Muscle of back (tissue), 11 donors: ENCODE measurements around the gene HTT. TPM values are rescaled to one million over a fixed set of nuclear protein-coding genes. Genes with fewer than 3 reads are reported as not detected.
A peak's percentile ranks its signal among the peaks of the same experiment; 100 is the strongest.

Experiments
- DNase-seq, 3 donors: peaks; one replicate each; pipeline versions ENCODE4 v3.0.0 to v3.0.0-alpha.2; 2013
- polyA plus RNA-seq, 10 donors: library from polyadenylated mRNA; unstranded; fragments of 120-200 nt; gene quantifications; one replicate each; pipeline ENCODE4 v1.2.1, GENCODE V29; 2013; ENCODE audit not compliant: insufficient read length in 10 of 10

Gene HTT
- polyA plus RNA-seq, 10 donors: 18.9 to 28.6 (median 24.4) TPM

GRCh38 chr4:3287972-3288570, 213.6 kb downstream of the HTT start:
- DNase-seq: no peak

- DNase-seq: no peak
Measured at GRCh38 chr4:3288571-3289094, 214.2 kb downstream of the HTT start.

GRCh38 chr4:3290476-3290875, 216.0 kb downstream of the HTT start:
- DNase-seq: no peak

- no peak for DNase-seq
Measured at GRCh38 chr4:3290889-3291321, 216.4 kb downstream of the HTT start.

- DNase-seq: no peak
Measured at GRCh38 chr4:3291411-3291968, 217.0 kb downstream of the HTT start.

GRCh38 chr4:3291969-3292570, 217.6 kb downstream of the HTT start:
- no peak for DNase-seq

GRCh38 chr4:3292571-3293400, 218.3 kb downstream of the HTT start, which contains the start of gene RGS12:
Gene RGS12, plus strand, starts transcription at chr4:3293021. Its CDS starts 23,150 bp downstream, at chr4:3316171.
- peak; percentile 93 to 97 (median 94) for DNase-seq

Other genes with a start within 250 kb of the HTT start
- 100 to 1,000 TPM; 144 to 205 (median 167) TPM for gene ADD1, start 230.8 kb upstream of the HTT start, polyA plus RNA-seq
- 10 to 100 TPM; 22.5 to 28.1 (median 25.0) TPM for gene NOP14, start 111.3 kb upstream of the HTT start, polyA plus RNA-seq
- 10 to 100 TPM in 3 of 10 donors, 1 to 10 TPM in 7; 8.0 to 12.3 (median 9.7) TPM for gene GRK4, start 111.1 kb upstream of the HTT start, polyA plus RNA-seq
- gene HTT-AS, start 143 bp upstream of the HTT start, polyA plus RNA-seq: not detected
- under 1 TPM; 0.28 to 0.98 (median 0.50) TPM for gene MSANTD1, start 174.5 kb downstream of the HTT start, polyA plus RNA-seq
- 10 to 100 TPM; 21.6 to 42.9 (median 31.3) TPM for gene RGS12, start 218.3 kb downstream of the HTT start, polyA plus RNA-seq